H4 (cell line): ENCODE results near the gene OR2A5. TPM values are rescaled to one million over a fixed set of nuclear protein-coding genes. Genes with fewer than 3 reads are reported as not detected.
"Not testable (repeated sequence)": the region's sequence is repeated elsewhere in the genome, so short reads cannot be mapped to it uniquely, and the experiment has no call there.

Source experiments
- DNase-seq: peaks from one replicate; pipeline ENCODE4 v3.0.0-alpha.2; 2015; ENCODE audit warnings: low spot score
- total RNA-seq: library from RNA; depleted of rRNA; stranded (reverse); fragments of >200 nt; shearing (Covaris generic); gene quantifications from 2 replicates; pipeline ENCODE4 v1.2.3, GENCODE V29; 2014

OR2A5 gene
- total RNA-seq, 1 experiment from 2014 or later: not detected

- DNase-seq: no peak
Observed at GRCh38 chr7:144032985-144033709, 15.6 kb upstream of the OR2A5 start.

- no peak for DNase-seq
Observed at GRCh38 chr7:144035385-144035784, 13.4 kb upstream of the OR2A5 start.

- DNase-seq: no peak
Observed at GRCh38 chr7:144036302-144036885, 12.4 kb upstream of the OR2A5 start.

- DNase-seq: no peak
Observed at GRCh38 chr7:144037414-144038035, 11.2 kb upstream of the OR2A5 start.

GRCh38 chr7:144038887-144039286, 9.9 kb upstream of the OR2A5 start:
- DNase-seq: no peak

- DNase-seq: no peak
Observed at GRCh38 chr7:144049491-144049890, 743 bp downstream of the OR2A5 start.

- DNase-seq: no peak
Observed at GRCh38 chr7:144050093-144050492, 1.3 kb downstream of the OR2A5 start.

GRCh38 chr7:144050884-144051283, 2.1 kb downstream of the OR2A5 start:
- DNase-seq: not testable (repeated sequence)

- DNase-seq: peak; percentile 17
Observed at GRCh38 chr7:144057954-144058353, 9.2 kb downstream of the OR2A5 start.

- DNase-seq: no peak
Observed at GRCh38 chr7:144063710-144064109, 15.0 kb downstream of the OR2A5 start.

GRCh38 chr7:144069511-144069910, 20.8 kb downstream of the OR2A5 start, which contains the start of gene OR2A25:
OR2A25 (plus strand) TSS chr7:144069811; CDS start chr7:144074220, 4,409 bp downstream.
- no peak for DNase-seq

GRCh38 chr7:144069953-144070352, 21.2 kb downstream of the OR2A5 start:
- no peak for DNase-seq

GRCh38 chr7:144074374-144074773, 25.6 kb downstream of the OR2A5 start:
- DNase-seq: no peak

- DNase-seq: no peak
Observed at GRCh38 chr7:144085978-144086377, 37.2 kb downstream of the OR2A5 start, which contains the start of gene OR2A12. OR2A12 (plus strand) TSS chr7:144086278; CDS start chr7:144095108, 8,830 bp downstream.

GRCh38 chr7:144086730-144087129, 38.0 kb downstream of the OR2A5 start:
- no peak for DNase-seq

- DNase-seq: no peak
Observed at GRCh38 chr7:144087230-144087629, 38.5 kb downstream of the OR2A5 start.

- DNase-seq: no peak
Observed at GRCh38 chr7:144090667-144091066, 41.9 kb downstream of the OR2A5 start.

- no peak for DNase-seq
Observed at GRCh38 chr7:144098776-144099175, 50.0 kb downstream of the OR2A5 start.

- DNase-seq: no peak
Observed at GRCh38 chr7:144100607-144101006, 51.9 kb downstream of the OR2A5 start.

- no peak for DNase-seq
Observed at GRCh38 chr7:144102041-144102440, 53.3 kb downstream of the OR2A5 start.

- no peak for DNase-seq
Observed at GRCh38 chr7:144105211-144105610, 56.5 kb downstream of the OR2A5 start.
